ENCODE data around the gene SIRT6.
"Not testable (repeated sequence)": the region's sequence is repeated elsewhere in the genome, so short reads cannot be mapped to it uniquely, and the experiment has no call there.

The SIRT6 gene

GRCh38 chr19:4136680-4137088 is 45.7 kb downstream of the SIRT6 start:
- H3K9me3 ChIP-seq (ENCODE audit: control insufficient read depth, insufficient read depth, low read length): no peaks in the 10 kb centered on the region
- no peaks in the 10 kb centered on the region for H3K27me3 ChIP-seq (ENCODE audit: control insufficient read depth, insufficient read depth, low read length)
- H3K36me3 ChIP-seq (ENCODE audit: control insufficient read depth, insufficient read depth, low read length): no peaks in the 10 kb centered on the region
- no peak overlapping the region for H3K27ac ChIP-seq (ENCODE audit: low read length)
- DNase-seq (ENCODE audit: low read depth, low spot score): no peak
- H3K4me1 ChIP-seq (ENCODE audit: control insufficient read depth, insufficient read depth, low read length): no peaks in the 10 kb centered on the region
- no peak overlapping the region for H3K4me3 ChIP-seq (ENCODE audit: low read length)
- no CpG with 5 or more reads among the region's 8 CpGs for WGBS (ENCODE audit: insufficient coverage, insufficient read length)

GRCh38 chr19:4135386-4135785 is 47.0 kb downstream of the SIRT6 start:
- H3K27ac ChIP-seq (ENCODE audit: low read length); H3K4me3 ChIP-seq (ENCODE audit: low read length); H3K4me1 ChIP-seq (ENCODE audit: control insufficient read depth, insufficient read depth, low read length); H3K9me3 ChIP-seq (ENCODE audit: control insufficient read depth, insufficient read depth, low read length); H3K27me3 ChIP-seq (ENCODE audit: control insufficient read depth, insufficient read depth, low read length); H3K36me3 ChIP-seq (ENCODE audit: control insufficient read depth, insufficient read depth, low read length); DNase-seq (ENCODE audit: low read depth, low spot score): not testable (repeated sequence)
- no CpG with 5 or more reads among the region's 9 CpGs for WGBS (ENCODE audit: insufficient coverage, insufficient read length)

GRCh38 chr19:4134351-4134750 is 48.0 kb downstream of the SIRT6 start:
- Histone ChIP-seq H3K9me3 (ENCODE audit: control insufficient read depth, insufficient read depth, low read length) (no peaks in the 10 kb centered on the region), H3K36me3 (ENCODE audit: control insufficient read depth, insufficient read depth, low read length) (no peaks in the 10 kb centered on the region), H3K4me1 (ENCODE audit: control insufficient read depth, insufficient read depth, low read length) (no peaks in the 10 kb centered on the region), H3K27ac (ENCODE audit: low read length) (no peak overlapping the region), H3K27me3 (ENCODE audit: control insufficient read depth, insufficient read depth, low read length) (no peaks in the 10 kb centered on the region), H3K4me3 (ENCODE audit: low read length) (no peak overlapping the region)
- WGBS (ENCODE audit: insufficient coverage, insufficient read length): no CpG with 5 or more reads among the region's 6 CpGs
- no peak for DNase-seq (ENCODE audit: low read depth, low spot score)

- no CpG with 5 or more reads among the region's 8 CpGs for WGBS (ENCODE audit: insufficient coverage, insufficient read length)
- no peaks in the 10 kb centered on the region for H3K36me3 ChIP-seq (ENCODE audit: control insufficient read depth, insufficient read depth, low read length)
- no peak for DNase-seq (ENCODE audit: low read depth, low spot score)
- no peaks in the 10 kb centered on the region for H3K4me1 ChIP-seq (ENCODE audit: control insufficient read depth, insufficient read depth, low read length)
- H3K4me3 ChIP-seq (ENCODE audit: low read length): no peak overlapping the region
- H3K9me3 ChIP-seq (ENCODE audit: control insufficient read depth, insufficient read depth, low read length): no peaks in the 10 kb centered on the region
- H3K27me3 ChIP-seq (ENCODE audit: control insufficient read depth, insufficient read depth, low read length): no peaks in the 10 kb centered on the region
- H3K27ac ChIP-seq (ENCODE audit: low read length): no peak overlapping the region
Observed at GRCh38 chr19:4130744-4131438, 51.5 kb downstream of the SIRT6 start.

- H3K9me3 ChIP-seq (ENCODE audit: control insufficient read depth, insufficient read depth, low read length); H3K27me3 ChIP-seq (ENCODE audit: control insufficient read depth, insufficient read depth, low read length); H3K4me1 ChIP-seq (ENCODE audit: control insufficient read depth, insufficient read depth, low read length); H3K4me3 ChIP-seq (ENCODE audit: low read length); H3K36me3 ChIP-seq (ENCODE audit: control insufficient read depth, insufficient read depth, low read length); DNase-seq (ENCODE audit: low read depth, low spot score); H3K27ac ChIP-seq (ENCODE audit: low read length): not testable (repeated sequence)
- WGBS (ENCODE audit: insufficient coverage, insufficient read length): no CpG with 5 or more reads among the region's 7 CpGs
Observed at GRCh38 chr19:4129050-4129449, 53.3 kb downstream of the SIRT6 start.

GRCh38 chr19:4127322-4127721 is 55.0 kb downstream of the SIRT6 start:
- H3K9me3 ChIP-seq (ENCODE audit: control insufficient read depth, insufficient read depth, low read length); H3K36me3 ChIP-seq (ENCODE audit: control insufficient read depth, insufficient read depth, low read length); H3K27ac ChIP-seq (ENCODE audit: low read length); H3K27me3 ChIP-seq (ENCODE audit: control insufficient read depth, insufficient read depth, low read length); DNase-seq (ENCODE audit: low read depth, low spot score); H3K4me1 ChIP-seq (ENCODE audit: control insufficient read depth, insufficient read depth, low read length); H3K4me3 ChIP-seq (ENCODE audit: low read length): not testable (repeated sequence)
- WGBS (ENCODE audit: insufficient coverage, insufficient read length): no CpG with 5 or more reads among the region's 4 CpGs

GRCh38 chr19:4124638-4125037 is 57.7 kb downstream of the SIRT6 start:
- Histone ChIP-seq H3K36me3 (ENCODE audit: control insufficient read depth, insufficient read depth, low read length) (no peaks in the 10 kb centered on the region), H3K4me1 (ENCODE audit: control insufficient read depth, insufficient read depth, low read length) (0 out of 2 replicates have a peak, but pooled peaks cover 2% of the 10 kb centered on the region), H3K4me3 (ENCODE audit: low read length) (no peak overlapping the region), H3K27ac (ENCODE audit: low read length) (no peak overlapping the region), H3K9me3 (ENCODE audit: control insufficient read depth, insufficient read depth, low read length) (no peaks in the 10 kb centered on the region), H3K27me3 (ENCODE audit: control insufficient read depth, insufficient read depth, low read length) (no peaks in the 10 kb centered on the region)
- no peak for DNase-seq (ENCODE audit: low read depth, low spot score)
- no CpG with 5 or more reads among the region's 8 CpGs for WGBS (ENCODE audit: insufficient coverage, insufficient read length)

Data from iPS DF 6.9 (cell line).